Memory B cell (primary cell): ENCODE data around the gene GRM7.

Experiments used
- ATAC-seq: fragments of 150-1000 bp; cut with Tn5 transposase; 2 replicates; pipeline ENCODE4 v1.10.0; 2021; ENCODE audit warnings: low read depth, mild to moderate bottlenecking, moderate library complexity
- DNase-seq, 2 donors: peaks; one replicate each; pipeline ENCODE4 v3.0.0; 2022; ENCODE audit warnings: low spot score in 2 of 2
- H3K27ac Mint-ChIP-seq: one replicate; pipeline ENCODE4 v1.8.0; 2022; ENCODE audit warnings: mild to moderate bottlenecking, moderate library complexity, mixed read lengths
- H3K27me3 Mint-ChIP-seq: one replicate; pipeline ENCODE4 v1.8.0; 2022; ENCODE audit warnings: mixed read lengths
- H3K36me3 Mint-ChIP-seq: one replicate; pipeline ENCODE4 v1.8.0; 2022; ENCODE audit warnings: mild to moderate bottlenecking, mixed read lengths
- H3K4me1 Mint-ChIP-seq: one replicate; pipeline ENCODE4 v1.8.0; 2022; ENCODE audit warnings: mixed read lengths
- H3K4me3 Mint-ChIP-seq: one replicate; pipeline ENCODE4 v1.8.0; 2022; ENCODE audit warnings: mild to moderate bottlenecking, moderate library complexity, mixed read lengths
- H3K9me3 Mint-ChIP-seq: one replicate; pipeline ENCODE4 v1.8.0; 2022; ENCODE audit warnings: mixed read lengths

GRM7 gene

DNA sequence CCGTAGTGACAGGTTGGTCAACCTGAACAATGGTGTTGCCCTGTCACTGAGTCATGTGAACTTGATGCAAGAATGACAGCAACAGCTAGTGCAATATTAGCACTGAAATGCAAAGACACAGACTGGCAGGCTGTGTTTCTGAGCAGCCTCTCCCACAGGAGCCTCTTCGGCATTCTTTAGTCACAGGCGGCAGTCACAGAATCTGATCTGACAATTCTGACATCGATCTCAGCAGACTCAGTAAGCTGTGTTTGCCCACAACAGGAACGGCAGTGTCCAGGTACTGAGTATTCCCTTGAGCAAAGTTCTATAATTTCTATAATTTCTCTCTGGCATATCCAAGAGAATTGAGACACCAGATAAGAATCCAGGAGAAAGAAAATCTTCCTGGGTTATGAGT lies 776.8 kb downstream of the GRM7 start:
- Mint-ChIP-seq H3K4me1 (no peaks in the 10 kb centered on the region), H3K4me3 (no peak overlapping the region), H3K27me3 (no peaks in the 10 kb centered on the region), H3K36me3 (no peaks in the 10 kb centered on the region), H3K27ac (no peak overlapping the region), H3K9me3 (peaks cover 2% of the 10 kb centered on the region)
- DNase-seq: no peak
- ATAC-seq: no peak

DNA sequence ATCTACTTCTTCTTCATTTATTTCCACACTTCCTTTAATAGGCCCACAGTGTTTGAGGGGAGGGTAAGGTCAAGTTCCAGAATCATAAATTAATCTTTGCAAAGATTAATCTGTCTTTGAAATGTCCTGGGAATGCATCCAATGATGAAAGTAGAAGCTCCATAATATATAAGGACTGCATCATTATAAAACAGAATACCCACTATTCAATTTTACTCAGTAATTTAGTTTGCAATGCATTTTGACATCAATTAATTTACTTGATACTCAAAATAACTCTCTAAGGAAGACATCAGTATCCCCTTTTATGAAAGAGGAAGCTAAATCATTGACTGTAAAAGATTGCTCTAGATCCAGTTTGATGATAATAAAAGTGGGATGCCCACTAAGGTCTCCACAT lies 777.2 kb downstream of the GRM7 start:
- Mint-ChIP-seq H3K4me3 (no peak overlapping the region), H3K36me3 (no peaks in the 10 kb centered on the region)

DNA sequence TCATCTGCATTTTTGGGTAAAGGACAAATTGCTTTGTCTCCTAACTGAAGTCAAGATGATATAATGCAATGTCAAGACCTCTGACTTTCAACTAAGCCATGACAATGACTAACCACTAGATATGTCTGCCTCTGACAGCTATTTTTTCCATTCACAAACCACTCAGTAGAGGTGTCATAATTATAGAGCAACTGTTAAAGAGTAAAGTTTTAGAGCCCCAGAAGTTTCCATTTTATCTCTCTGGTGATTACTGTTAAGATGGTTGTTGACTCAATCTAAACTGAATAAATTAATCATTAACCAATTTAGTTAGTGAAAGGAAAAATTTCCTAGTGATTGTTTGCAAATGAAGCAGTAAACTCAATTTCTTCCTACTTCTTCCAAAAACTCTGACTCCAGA lies 779.9 kb downstream of the GRM7 start:
- ATAC-seq: no peak
- H3K4me3 Mint-ChIP-seq: no peak overlapping the region
- no peaks in the 10 kb centered on the region for H3K36me3 Mint-ChIP-seq
- H3K27ac Mint-ChIP-seq: no peak overlapping the region
- H3K4me1 Mint-ChIP-seq: no peaks in the 10 kb centered on the region
- no peaks in the 10 kb centered on the region for H3K9me3 Mint-ChIP-seq
- no peak for DNase-seq
- H3K27me3 Mint-ChIP-seq: no peaks in the 10 kb centered on the region

More for the DNA sequence above, 777.2 kb downstream of the GRM7 start:
- ATAC-seq: no peak
- DNase-seq: no peak
- H3K27me3 Mint-ChIP-seq: no peaks in the 10 kb centered on the region
- H3K4me1 Mint-ChIP-seq: no peaks in the 10 kb centered on the region
- peaks cover 2% of the 10 kb centered on the region for H3K9me3 Mint-ChIP-seq
- no peak overlapping the region for H3K27ac Mint-ChIP-seq

GRCh38 chr3:7646851-7647250 lies 785.9 kb downstream of the GRM7 start:
- no peak overlapping the region for H3K4me3 Mint-ChIP-seq
- ATAC-seq: no peak

GRCh38 chr3:7650466-7650865 lies 789.6 kb downstream of the GRM7 start:
- Mint-ChIP-seq H3K4me3 (no peak overlapping the region), H3K4me1 (no peaks in the 10 kb centered on the region), H3K9me3 (peaks cover 4% of the 10 kb centered on the region), H3K27ac (no peak overlapping the region), H3K36me3 (no peaks in the 10 kb centered on the region), H3K27me3 (no peaks in the 10 kb centered on the region)
- DNase-seq: no peak
- no peak for ATAC-seq

More at GRCh38 chr3:7646851-7647250, 785.9 kb downstream of the GRM7 start:
- no peaks in the 10 kb centered on the region for H3K4me1 Mint-ChIP-seq
- H3K9me3 Mint-ChIP-seq: peaks cover 1% of the 10 kb centered on the region
- no peak for DNase-seq
- H3K27ac Mint-ChIP-seq: no peak overlapping the region
- no peaks in the 10 kb centered on the region for H3K27me3 Mint-ChIP-seq
- H3K36me3 Mint-ChIP-seq: no peaks in the 10 kb centered on the region

GRCh38 chr3:7651274-7651673 lies 790.4 kb downstream of the GRM7 start:
- Mint-ChIP-seq H3K27ac (no peak overlapping the region), H3K4me1 (no peaks in the 10 kb centered on the region), H3K4me3 (no peak overlapping the region), H3K9me3 (peaks cover 4% of the 10 kb centered on the region), H3K36me3 (no peaks in the 10 kb centered on the region), H3K27me3 (no peaks in the 10 kb centered on the region)
- ATAC-seq: no peak
- no peak for DNase-seq

GRCh38 chr3:7657214-7658112 lies 796.5 kb downstream of the GRM7 start:
- no peaks in the 10 kb centered on the region for H3K36me3 Mint-ChIP-seq
- no peaks in the 10 kb centered on the region for H3K4me1 Mint-ChIP-seq
- no peak for DNase-seq
- no peak overlapping the region for H3K27ac Mint-ChIP-seq
- peaks cover 4% of the 10 kb centered on the region for H3K9me3 Mint-ChIP-seq
- no peak for ATAC-seq
- H3K4me3 Mint-ChIP-seq: no peak overlapping the region
- no peaks in the 10 kb centered on the region for H3K27me3 Mint-ChIP-seq

DNA sequence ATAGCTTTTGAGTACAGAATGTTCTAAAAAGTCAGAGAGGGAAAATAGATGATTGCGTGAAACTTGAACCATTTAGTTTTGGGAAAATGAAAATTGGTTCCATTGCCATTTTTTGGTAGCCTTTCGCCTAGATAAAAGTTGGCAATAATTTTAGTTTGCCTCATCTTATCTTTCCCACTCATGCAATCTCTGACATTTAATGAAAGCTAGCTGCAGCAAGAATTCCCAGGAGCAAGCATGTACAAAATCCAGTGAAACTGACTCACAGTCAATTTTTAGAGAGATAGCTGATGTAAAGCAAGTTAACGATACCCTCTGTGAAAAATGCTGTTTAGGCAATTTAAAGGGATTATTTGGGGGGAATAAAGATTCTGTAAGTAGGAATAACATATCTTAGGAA lies 797.4 kb downstream of the GRM7 start:
- Mint-ChIP-seq H3K4me1 (no peaks in the 10 kb centered on the region), H3K36me3 (no peaks in the 10 kb centered on the region), H3K4me3 (no peak overlapping the region), H3K27me3 (no peaks in the 10 kb centered on the region), H3K27ac (no peak overlapping the region), H3K9me3 (peaks cover 1% of the 10 kb centered on the region)
- ATAC-seq (no peak), DNase-seq (no peak)

- Mint-ChIP-seq H3K36me3 (no peaks in the 10 kb centered on the region), H3K27ac (no peak overlapping the region), H3K4me3 (no peak overlapping the region), H3K4me1 (no peaks in the 10 kb centered on the region), H3K9me3 (peaks cover 1% of the 10 kb centered on the region), H3K27me3 (no peaks in the 10 kb centered on the region)
- ATAC-seq: no peak
- DNase-seq: no peak
Observed at GRCh38 chr3:7659079-7659478, 798.2 kb downstream of the GRM7 start.

GRCh38 chr3:7663771-7664170 lies 802.9 kb downstream of the GRM7 start:
- Mint-ChIP-seq H3K9me3 (peaks cover 1% of the 10 kb centered on the region), H3K27ac (no peak overlapping the region), H3K4me1 (no peaks in the 10 kb centered on the region), H3K4me3 (no peak overlapping the region), H3K27me3 (no peaks in the 10 kb centered on the region), H3K36me3 (no peaks in the 10 kb centered on the region)
- ATAC-seq: no peak
- DNase-seq: no peak

DNA sequence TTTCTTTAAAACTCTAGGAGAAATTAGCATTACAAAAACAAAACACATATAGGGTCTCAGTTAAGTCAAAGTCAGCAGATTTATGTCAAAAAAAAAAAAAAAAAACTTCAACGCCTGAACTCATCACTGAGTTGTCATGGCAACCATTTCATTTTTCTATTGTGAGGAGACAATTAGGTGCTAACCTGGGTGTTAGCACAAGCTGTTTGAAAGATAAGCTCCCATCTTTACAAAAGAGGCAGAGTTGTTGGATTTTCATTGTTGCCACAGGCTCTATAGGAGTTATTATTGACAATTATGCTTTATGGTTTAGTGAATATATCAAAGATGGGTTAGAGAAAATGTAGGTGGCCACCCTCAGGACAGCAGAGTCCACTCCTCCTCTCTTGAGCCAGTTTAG lies 806.9 kb downstream of the GRM7 start:
- H3K4me3 Mint-ChIP-seq: no peak overlapping the region
- no peak overlapping the region for H3K27ac Mint-ChIP-seq
- peaks cover 6% of the 10 kb centered on the region for H3K9me3 Mint-ChIP-seq
- no peaks in the 10 kb centered on the region for H3K36me3 Mint-ChIP-seq
- H3K27me3 Mint-ChIP-seq: no peaks in the 10 kb centered on the region
- ATAC-seq (no peak), DNase-seq (no peak)
- H3K4me1 Mint-ChIP-seq: no peaks in the 10 kb centered on the region

- H3K27me3 Mint-ChIP-seq: no peaks in the 10 kb centered on the region
- ATAC-seq: no peak
Observed at GRCh38 chr3:7669641-7670040, 808.7 kb downstream of the GRM7 start.

DNA sequence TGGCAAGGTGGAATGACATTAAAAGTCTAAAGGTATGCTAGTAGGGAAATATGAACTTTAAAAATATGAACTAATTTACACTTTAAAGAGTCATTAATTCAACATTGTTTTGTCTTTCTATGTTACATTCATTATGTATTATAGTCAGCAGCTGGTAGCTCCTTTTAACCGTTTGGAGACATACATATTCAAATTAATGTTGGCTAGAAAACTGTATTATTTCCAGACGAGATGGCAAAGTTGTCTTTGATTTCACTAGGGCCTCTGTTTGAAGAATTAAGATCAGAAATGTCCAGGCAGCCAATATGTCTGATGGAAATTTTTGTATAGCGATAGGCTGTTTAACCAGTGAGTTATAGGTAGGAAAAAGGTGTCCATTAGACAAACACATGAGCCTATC lies 817.6 kb downstream of the GRM7 start:
- Mint-ChIP-seq H3K4me3 (no peak overlapping the region), H3K9me3 (peaks cover 7% of the 10 kb centered on the region), H3K36me3 (no peaks in the 10 kb centered on the region), H3K27me3 (no peaks in the 10 kb centered on the region), H3K27ac (no peak overlapping the region), H3K4me1 (no peaks in the 10 kb centered on the region)
- DNase-seq (no peak), ATAC-seq (no peak)

More at GRCh38 chr3:7669641-7670040, 808.7 kb downstream of the GRM7 start:
- no peaks in the 10 kb centered on the region for H3K36me3 Mint-ChIP-seq
- no peak overlapping the region for H3K27ac Mint-ChIP-seq
- H3K9me3 Mint-ChIP-seq: peaks cover 8% of the 10 kb centered on the region
- DNase-seq: no peak
- no peaks in the 10 kb centered on the region for H3K4me1 Mint-ChIP-seq
- H3K4me3 Mint-ChIP-seq: no peak overlapping the region

DNA sequence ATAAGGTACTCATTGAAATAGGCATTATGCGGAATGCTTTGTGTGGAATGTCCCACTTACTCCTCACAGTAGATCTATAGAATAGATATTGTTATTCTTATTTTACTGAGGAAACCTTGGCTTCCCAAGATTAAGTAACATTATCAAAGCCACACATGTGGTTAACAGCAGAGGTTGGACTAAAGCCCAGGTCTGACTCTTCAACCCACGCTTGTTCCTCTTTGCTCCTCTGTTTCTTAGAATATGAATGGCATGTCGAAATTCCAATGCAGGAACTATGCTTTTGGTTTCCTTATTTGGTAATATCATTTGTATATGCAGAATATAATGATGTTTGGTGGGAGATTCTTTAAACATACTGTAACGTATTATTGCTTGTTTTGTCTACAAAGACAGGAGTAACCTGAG lies 821.9 kb downstream of the GRM7 start:
- ATAC-seq: no peak
- no peaks in the 10 kb centered on the region for H3K4me1 Mint-ChIP-seq
- no peaks in the 10 kb centered on the region for H3K36me3 Mint-ChIP-seq
- peaks cover 5% of the 10 kb centered on the region for H3K9me3 Mint-ChIP-seq
- H3K27me3 Mint-ChIP-seq: no peaks in the 10 kb centered on the region
- no peak for DNase-seq
- no peak overlapping the region for H3K4me3 Mint-ChIP-seq
- H3K27ac Mint-ChIP-seq: no peak overlapping the region

GRCh38 chr3:7683426-7683825 lies 822.5 kb downstream of the GRM7 start:
- DNase-seq (no peak), ATAC-seq (no peak)
- Mint-ChIP-seq H3K27me3 (no peaks in the 10 kb centered on the region), H3K4me1 (no peaks in the 10 kb centered on the region), H3K36me3 (no peaks in the 10 kb centered on the region), H3K4me3 (no peak overlapping the region), H3K27ac (no peak overlapping the region), H3K9me3 (peaks cover 5% of the 10 kb centered on the region)
